ENCODE data around the gene UBE4B.

The UBE4B gene

DNA sequence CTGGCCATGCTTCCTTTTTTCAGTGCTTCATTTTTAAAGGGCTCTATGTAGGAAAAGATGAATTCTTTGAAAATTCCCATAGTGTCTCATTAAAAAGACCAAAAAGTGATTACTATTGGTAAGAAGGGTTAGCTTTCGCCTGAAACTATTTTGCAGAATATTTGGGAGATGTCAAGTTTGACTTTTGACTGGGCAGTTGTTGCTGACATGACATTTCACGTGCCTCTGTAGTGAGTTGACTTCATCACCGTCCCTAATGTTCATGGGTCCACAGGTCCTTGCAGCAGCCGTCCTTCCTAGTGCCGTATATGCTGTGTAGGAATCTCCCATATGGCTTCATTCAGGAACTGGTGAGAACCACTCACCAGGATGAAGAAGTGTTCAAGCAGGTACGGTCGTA lies 88.9 kb downstream of the UBE4B start:
- no peak for DNase-seq

DNA sequence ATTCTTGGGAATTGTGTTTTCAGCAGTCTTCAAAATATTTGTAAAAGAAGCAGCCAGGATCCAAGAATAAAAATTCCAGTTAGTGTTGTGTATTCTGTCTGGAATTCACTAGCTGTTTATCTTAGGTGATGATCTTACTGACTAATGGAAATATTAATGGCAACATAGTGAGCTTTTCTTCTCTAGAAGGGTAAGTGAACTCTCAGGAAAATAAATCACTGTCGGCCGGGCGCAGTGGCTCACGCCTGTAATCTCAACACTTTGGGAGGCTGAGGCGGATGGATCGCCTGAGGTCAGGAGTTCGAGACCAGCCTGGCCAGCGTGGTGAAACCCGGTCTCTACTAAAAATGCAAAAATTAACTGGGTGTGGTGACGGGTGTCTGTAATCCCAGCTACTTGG lies 90.2 kb downstream of the UBE4B start:
- DNase-seq = no peak

DNA sequence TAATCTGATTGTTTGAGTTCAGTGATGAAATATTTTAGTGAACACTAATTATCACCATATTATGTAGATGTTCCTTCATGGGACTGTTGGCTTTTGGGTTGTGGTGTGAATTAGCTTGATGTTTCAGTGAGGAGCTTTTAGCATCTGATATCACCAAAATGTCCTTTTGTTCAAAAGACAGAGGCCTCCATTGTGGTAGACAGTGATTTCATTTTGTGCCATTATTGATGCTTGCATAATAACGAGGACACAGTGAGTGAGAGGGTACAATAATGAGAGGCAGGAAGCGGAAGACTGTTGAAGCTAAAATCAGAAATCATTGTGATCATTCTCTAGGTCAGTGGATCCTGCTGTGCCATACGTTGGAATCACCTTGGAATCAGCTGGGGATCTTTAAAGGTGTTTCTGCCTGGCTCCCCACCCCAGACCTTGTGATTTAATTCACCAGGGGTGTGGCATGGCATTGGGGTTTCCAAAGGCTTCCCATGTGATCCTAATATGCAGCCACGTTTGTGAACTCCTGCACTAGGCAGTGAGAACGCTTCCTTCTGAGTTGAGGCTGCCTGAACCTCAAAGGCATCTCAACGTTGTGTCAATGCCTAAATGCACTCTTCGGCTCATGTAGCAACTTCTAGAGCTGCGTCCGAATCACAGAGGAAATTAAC lies 95.5 kb downstream of the UBE4B start:
- DNase-seq = no peak

DNA sequence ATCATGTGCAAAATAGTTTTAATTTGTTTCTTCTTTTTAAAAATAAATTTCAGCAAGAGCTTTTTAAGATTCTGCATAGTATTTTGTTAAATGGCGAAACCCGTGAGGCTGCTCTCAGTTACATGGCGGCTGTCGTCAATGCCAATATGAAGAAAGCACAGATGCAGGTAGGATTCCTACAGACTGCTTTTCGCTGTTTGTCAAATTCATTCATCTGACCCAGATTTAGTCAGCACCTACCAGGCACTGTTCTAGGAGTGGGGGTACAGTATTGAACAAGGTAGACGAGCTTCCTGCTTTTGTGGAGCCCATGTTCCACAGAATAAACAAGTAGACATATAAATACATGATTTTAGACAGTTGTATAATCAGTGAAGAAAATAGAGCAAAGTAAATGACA lies 99.6 kb downstream of the UBE4B start:
- no peak for DNase-seq

DNA sequence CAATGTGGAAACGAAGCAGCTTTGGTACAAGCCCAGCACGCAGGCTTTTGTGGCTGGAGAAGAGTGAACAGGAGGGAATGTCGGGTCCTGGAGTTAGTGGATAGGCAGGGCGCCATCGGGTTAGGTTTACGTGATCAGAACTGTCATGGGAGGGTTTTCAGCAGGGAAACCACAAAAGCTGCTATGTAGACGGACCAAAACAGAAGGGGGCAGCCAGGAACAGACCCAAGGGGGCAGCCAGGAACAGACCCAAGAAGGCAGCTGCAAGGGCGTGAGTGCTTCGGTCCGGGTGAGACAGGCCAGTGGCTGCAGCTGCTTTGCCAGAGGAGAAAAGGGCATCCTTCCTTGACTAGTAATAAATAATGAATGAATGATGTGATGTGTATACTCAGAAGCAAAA lies 100.1 kb downstream of the UBE4B start:
- DNase-seq = no peak

DNA sequence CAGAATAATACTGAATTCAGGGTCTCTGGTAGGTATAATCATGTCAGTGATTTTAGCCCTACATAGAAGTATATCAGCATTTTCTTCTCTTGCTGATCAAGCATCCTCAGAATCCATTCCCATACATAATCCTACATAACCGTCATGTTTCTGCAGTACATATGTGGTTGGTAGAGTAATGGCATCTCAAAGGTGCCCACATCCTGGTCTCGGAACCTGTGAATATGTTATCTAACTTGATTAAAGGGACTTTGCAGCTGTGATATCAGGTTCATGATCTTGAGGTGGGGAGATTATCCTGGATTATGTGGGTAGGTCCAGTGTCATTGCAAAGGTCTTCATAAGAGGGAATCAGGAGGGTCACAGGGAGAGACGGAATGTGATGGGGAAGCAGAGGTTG lies 108.2 kb downstream of the UBE4B start:
- no peak for DNase-seq

DNA sequence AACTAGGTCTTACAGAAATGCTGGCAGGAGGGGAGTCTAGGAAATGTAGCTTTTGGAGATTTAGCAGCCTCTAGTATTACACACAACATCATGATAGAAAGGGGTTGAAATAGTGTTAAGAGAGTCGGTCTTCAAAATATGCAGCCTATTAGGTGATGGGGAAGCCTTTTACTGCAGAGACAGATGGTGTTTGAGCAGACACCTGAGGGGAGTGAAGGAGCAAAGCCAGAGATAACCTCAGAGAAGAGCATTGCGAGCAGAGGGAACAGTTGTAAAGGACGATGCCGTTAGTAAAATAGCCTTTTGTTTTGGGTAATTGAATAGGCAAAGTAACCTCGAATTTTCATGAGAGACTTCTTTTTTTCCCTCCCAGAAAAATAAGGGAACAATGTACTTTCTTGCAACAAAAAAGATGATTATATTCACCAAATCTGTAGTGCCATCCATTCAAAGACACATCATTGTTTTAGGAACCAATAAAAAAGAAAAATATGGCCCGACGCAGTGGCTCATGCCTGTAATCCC lies 111.3 kb downstream of the UBE4B start:
- no peak for DNase-seq

DNA sequence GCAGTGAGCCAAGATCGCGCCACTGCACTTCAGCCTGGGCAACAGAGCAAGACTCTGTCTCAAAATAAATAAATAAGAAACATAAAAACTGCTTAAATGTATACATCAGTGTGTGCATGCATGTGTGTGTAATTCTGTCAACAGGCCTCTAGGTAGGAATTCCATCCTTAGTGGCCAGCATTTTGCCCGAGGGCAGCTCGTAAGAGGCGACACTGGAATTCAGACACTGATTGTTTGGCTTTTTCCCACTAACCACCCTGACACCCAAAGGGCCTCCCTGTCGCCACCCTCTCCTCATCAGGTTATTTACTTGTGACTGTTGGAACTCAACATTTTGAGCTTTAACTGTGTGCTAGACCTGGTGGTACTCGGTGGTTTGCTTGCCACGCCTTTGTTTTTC lies 113.6 kb downstream of the UBE4B start:
- DNase-seq = no peak

DNA sequence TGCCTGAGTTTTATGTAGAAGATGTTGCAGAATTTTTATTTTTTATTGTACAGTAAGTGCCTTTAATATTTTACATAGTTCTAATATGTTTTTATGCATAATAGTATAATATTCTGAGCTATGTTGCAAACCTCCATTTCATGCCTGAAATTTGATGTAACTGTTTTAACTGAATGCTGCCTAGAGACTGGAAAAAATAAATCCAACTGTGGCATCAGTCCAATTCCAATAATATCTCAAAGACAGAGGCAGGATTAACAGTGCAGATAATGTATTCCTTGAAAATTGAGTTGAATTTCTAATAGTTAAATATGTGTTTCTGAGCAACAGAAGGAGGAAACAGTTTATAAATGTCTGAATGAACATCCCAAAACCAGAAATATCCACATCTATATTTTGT lies 116.5 kb downstream of the UBE4B start:
- DNase-seq = no peak

DNA sequence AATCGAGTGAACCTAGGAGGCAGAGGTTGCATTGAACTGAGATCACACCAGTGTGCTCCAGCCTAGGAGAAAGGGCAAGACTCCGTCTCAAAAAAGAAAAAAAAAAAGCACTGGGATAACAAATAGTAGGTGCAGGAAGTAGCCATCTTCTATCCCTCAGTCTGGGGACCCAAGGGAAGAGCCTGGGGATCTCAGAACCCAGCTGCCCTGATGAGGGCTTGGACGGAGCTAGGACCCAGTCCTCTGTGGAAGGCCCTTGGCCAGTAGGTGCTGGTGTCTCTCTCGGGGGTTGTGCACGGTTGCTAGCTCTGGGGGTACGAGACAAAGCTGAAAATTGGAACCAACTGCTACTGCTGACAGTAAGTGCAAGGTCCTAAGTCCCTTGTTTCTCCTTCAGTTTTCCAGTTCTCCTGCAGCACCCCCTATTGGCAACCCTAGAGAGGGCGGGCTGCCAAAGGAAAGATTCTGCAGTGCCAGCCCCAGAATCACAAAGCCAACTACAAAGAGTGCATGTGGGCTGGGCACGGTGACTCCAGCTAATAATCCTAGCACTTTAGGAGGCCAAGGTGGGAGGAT lies 120.0 kb downstream of the UBE4B start:
- no peak for DNase-seq

DNA sequence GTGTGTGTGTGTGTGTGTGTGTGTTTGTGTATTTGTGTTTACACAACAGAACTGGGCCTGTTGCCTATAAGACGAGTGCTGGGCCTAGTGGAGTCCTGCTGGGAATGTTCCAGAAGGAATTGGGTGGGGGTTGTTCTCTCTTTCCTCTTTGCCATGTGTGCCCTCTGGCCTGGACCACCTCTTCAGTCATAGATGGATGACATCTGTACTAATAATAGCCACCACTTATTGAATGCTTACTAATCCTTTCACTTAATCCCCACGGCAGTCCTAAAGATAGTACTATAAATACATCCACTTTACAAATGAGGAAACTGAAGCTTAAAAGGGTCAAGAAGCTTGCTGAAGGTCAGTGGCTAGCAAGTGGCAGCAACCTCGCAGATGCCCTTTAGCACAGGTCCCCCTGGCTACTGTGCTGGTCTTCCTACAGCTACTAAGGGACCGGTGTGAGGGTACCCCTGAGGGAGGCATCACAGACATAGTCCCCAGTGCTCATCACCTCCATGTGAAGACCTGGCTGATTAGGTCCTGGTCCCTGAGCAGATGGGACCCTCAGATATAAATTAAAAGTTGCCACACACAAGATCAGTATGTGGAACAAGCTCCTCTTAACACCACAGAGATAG lies 122.4 kb downstream of the UBE4B start:
- no peak for DNase-seq

DNA sequence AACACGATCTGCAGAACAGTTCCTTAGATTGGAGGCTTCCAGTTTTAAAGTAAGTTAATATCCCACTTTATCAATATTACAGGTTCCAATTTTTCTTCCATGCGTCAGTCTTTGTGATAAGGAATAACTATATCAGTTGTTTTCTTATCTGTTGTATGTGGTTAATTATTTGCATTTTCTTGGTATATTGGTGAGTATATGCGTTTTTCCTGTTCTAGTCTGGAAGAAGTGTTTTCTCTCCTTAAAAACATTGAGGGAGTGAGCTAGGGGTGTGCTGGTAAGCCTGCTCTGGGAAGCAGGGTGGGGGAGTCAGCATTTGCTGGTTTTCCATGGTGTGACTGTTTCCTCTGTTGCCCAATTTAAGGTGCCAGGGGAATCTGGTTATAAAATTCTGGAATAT lies 127.4 kb downstream of the UBE4B start:
- no peak for DNase-seq

DNA sequence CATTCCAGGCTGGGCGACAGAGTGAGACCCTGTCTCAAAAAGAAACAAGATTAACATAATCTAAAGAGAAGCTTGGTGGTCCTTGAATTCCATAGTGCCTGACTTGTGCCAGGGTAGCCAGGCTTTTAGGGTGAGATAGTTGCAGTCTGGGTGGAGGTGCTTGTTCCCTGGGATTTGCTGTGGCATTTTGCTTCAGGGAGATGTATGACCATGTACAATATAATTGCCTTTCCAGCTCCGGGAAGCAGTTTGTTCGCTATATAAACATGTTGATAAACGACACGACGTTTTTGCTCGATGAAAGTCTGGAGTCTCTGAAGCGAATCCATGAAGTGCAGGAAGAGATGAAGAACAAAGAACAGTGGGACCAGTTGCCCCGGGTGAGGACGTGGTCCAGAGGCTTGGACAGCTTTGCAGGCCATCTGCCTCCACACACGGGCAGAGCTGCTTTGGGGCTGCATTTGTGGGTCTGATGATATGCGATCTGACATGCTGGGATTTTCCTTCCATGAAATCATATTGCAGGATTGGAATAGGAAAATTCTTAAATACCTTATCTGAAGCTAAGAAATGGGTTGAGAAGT lies 128.2 kb downstream of the UBE4B start:
- no peak for DNase-seq

DNA sequence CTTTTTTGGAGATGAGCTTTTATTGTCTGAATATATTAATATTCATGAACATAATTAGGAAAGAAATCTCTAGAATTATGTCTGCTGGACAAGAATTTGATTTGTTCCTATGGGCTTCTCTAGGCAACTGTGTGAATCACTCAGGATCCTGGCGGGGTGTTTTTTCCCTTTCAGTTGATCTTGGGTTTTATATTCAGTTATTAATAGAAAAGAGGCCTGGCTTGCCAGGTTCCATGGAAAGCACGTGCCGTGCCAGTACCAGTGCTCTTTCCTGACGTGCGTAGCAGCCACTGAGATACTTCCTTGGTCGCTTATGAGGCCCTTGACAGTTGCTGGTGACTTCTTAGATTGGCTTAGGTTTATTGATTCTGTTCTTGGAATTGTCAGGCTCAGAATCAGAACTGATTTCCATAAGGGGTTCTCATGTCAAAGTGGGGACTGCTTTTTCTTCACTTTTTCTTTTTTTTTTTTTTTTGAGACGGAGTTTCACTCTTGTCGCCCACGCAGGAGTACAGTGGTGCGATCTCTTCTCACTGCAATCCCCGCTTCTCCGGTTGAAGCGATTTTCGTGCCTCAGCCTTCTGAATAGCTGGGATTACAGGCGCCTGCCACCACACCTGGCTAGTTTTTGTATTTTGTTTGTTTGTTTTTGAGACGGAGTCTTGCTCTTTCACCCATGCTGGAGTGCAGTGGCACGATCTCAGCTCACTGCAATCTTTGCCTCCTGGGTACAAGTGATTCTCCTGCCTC lies 129.0 kb downstream of the UBE4B start:
- DNase-seq = no peak

DNA sequence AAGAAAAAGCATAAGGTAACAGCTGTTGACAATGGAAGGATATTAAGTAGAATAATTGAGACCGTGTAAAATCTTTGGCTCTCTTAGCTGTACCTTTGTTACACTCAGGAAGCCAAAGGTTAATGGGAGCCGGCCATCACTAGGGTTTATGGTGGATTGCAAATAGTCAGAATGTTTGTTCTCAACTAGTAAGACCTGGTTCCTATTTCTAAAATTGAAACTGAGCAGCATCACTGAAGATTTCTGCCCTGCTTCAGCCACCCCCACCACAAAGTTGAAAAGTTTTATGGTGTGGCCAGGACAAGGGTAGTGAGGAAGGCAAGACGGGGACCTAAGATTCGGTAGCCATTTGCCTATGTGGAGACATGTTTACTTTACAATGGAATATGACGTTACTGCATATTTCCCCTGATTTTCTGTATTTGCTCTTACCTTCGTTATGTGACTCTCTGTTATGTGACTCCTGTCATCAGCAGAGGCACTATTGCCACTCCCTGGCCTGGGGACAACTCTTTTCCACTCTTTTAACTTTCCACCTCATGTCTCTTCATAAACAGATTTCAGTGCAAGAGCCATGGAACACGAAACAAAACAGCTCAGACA lies 136.3 kb downstream of the UBE4B start:
- DNase-seq = no peak

DNA sequence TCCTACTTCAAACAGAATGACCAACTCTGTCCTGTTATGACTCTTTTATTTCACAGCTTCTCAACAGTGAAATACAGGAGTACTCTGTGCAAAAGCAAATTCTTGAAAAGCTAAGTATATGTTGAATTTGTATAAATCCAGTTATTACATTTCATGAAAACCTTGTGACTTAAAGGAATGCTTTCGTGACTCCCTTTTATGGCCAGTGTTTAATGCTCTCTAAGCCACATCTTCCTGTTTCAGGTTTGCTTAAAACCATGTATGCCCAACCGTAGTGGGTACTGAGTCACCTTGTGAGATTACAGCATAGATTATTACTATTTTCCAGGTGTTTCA lies 137.4 kb downstream of the UBE4B start:
- no peak for DNase-seq

DNA sequence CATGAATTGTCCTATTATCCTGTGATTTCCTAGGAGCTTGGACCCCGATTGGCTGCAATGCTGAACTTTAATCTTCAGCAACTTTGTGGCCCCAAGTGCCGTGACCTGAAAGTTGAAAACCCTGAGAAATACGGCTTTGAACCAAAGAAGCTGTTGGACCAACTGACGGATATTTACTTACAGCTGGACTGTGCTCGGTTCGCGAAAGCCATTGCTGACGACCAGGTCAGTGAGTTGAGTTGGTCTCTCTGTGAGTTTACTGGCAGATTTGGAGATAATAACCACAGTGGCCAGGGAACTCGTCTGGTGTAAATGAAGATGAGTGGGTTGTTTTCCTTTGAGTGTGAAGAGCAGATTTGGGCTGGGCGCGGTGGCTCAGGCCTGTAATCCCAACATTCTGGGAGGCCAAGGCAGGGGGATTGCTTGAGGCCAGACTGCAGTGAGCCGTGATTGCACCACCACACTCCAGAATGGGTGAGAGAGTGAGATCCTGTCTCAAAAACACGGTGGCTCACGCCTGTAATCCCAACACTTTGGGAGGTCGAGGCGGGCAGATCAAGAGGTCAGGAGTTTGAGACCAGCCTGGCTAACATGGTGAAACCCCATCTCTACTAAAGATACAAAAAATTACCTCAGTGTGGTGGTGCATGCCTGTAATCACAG lies 138.5 kb downstream of the UBE4B start:
- no peak for DNase-seq

DNA sequence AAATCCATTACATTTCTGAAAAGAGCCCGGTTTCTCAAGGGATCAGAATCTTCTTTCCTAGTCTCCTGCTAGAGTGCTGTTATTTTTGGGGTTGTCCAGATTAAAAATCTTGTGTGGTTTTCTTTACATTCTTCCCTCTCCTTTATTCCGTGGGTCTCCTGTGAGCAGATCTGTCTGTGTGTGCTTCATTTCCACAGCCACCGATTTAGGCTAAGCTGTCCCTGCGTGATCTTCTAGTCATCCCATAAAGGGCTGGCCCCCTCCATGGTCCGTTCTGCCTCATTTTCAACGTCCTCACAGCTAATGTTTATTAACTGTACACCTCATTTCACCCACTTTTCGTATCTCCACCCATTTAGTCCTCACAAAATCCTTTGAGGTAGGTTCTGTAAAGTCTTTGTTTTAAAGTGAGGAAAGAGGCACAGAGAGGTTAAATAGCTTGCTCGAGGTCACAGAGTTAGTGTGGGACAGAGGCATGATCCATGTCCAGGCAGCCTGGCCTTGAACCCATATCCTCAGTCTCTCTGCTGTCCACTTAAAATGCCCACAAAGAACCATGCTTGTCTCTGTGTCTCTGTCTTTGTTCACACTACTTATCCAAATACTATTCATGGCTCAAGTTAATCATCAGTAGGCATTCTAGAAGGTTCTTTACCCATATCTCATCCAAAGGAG lies 139.4 kb downstream of the UBE4B start:
- no peak for DNase-seq

DNA sequence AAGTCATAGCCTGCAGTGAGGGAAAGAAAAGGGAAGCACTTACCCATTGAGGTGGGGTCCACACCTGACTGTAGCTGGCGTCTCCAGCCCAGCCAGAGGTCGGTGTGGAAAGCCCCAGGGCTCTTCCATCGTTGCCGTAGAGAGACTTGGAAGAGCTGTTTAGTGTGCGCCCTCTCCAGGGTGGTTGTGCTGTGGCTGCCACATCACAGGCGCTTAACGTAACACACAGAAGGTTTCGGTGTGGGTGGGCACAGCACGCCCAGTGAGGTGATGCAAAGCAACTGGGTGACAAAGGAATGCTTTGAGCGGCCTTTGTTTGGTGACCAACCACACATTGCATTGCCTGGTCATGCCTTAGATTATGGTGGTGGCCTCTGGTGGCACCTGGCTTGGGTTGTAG lies 140.8 kb downstream of the UBE4B start:
- no peak for DNase-seq

DNA sequence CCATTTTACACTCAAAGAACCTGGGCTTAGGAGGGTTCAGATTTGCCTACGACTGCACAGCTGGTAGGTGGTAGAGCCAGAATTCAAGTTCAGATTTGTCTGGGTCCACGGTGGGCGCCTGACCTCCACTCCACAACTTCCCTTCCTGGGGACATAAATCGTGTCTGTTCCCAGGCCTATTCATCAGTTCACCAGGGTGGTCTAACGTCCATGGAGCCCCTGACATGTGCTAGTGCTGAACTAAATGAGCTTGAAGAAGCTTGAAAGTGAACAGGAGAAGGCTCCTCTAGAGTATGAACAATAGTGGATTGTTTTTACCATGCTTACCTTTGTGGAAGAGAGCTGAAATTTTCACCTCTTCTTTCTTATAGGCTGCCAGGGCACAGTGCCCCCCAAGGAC lies 145.1 kb downstream of the UBE4B start:
- no peak for DNase-seq

DNA sequence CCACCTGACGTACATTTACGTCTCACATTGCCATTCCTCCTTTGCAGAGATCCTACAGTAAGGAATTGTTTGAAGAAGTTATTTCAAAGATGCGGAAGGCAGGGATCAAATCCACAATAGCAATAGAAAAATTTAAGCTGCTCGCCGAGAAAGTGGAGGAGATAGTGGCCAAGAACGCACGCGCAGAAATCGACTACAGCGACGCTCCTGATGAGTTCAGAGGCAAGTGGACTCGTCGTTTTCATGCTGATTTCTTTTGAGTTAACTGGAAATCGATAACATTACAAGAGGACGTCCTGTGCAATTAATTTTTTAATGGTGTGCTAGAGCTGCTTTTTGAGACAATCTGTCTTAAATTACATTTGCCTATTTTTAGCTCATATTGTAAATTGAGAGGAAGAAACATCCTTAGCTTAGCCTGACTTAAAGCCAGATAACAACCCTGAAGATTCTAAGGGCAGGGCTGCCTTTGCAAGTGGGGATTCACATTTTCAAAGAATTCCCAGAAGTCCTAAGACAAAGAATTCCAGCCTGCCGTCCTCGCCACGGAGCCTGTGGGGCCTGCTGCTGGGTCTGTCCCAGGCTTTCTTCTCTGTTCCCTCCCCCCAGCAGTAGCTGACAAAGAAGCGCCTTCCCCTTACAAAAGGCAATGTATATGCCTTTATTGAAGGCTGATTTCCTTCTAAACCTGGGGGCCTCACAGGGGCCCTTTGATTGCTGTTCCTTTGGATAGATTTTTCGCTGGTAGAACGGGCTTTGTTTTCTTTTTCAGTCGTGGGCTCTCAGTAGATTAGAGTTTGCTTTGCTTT lies 146.0 kb downstream of the UBE4B start:
- no peak for DNase-seq

All from NK-92 treated with Interleukin-12 subunit alpha and Interleukin-12 subunit beta, amount 100 ng/mL, for 24 hours (cell line).